Limb (tissue), 2 donors: ENCODE data around the gene CSMD2.
A peak's percentile ranks its signal among the peaks of the same experiment; 100 is the strongest.

Source experiments
- DNase-seq, 2 donors: peaks; one replicate each; pipeline ENCODE4 v3.0.0-alpha.2; 2016; ENCODE audit errors: extremely low spot score in 2 of 2

Gene CSMD2

DNA sequence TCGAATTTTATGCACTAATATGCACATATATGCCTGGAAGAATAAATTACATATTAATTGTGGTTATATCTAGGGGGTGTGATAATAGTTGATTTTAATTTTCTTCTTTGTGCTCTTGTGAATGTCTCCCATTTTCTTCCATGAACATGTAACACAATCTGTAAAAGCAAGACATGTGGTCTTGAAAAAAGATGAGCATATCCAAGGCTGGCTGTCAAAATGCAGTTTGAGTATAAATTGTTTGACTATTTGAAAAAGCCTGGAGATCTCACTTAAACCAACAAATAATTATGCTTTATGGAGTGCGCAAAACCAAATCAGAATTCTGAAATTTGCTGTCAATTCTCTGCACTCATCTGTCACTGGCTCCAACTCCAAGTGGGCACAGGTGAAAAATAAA is 157.3 kb downstream of the CSMD2 start:
- no peak for DNase-seq

DNA sequence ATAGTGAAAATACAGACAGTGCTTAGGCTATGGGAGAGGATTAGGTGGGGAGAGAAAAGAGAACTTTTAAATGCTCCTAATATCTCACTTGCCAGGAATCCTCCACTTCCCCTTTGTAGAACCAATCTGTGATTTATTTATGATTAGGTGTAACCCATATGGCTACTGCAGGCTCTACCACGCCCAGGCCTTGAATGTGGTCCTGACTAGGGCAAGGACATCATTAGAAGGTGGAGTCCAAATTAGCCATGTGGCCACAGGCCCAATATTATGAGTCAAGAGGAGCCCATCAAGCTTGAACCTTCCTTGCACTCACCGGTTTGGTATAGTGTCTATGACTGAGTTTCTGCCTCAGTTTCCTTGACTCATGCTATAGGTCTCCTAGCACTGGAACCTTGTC is 159.7 kb downstream of the CSMD2 start:
- DNase-seq, result no peak

DNA sequence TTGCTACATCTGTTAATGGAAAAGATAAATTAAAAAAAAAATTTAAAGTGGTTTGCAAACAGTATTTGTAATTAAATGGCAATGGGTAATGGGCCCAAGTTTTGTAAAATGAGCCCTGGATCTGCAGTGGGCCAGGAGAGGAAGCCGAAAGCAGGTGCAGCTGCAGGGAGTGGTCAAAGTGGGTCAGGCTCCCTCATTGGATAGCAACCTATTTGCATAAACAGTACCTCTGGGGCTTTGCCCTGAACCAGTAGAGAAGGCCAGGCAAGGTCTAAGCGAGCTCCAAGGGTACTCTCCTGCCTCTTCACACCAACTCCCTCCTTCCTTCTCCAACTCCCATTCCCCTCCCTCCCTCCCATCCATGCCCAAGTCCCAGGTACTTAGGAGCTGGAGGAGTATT is 162.2 kb downstream of the CSMD2 start:
- no peak for DNase-seq

DNA sequence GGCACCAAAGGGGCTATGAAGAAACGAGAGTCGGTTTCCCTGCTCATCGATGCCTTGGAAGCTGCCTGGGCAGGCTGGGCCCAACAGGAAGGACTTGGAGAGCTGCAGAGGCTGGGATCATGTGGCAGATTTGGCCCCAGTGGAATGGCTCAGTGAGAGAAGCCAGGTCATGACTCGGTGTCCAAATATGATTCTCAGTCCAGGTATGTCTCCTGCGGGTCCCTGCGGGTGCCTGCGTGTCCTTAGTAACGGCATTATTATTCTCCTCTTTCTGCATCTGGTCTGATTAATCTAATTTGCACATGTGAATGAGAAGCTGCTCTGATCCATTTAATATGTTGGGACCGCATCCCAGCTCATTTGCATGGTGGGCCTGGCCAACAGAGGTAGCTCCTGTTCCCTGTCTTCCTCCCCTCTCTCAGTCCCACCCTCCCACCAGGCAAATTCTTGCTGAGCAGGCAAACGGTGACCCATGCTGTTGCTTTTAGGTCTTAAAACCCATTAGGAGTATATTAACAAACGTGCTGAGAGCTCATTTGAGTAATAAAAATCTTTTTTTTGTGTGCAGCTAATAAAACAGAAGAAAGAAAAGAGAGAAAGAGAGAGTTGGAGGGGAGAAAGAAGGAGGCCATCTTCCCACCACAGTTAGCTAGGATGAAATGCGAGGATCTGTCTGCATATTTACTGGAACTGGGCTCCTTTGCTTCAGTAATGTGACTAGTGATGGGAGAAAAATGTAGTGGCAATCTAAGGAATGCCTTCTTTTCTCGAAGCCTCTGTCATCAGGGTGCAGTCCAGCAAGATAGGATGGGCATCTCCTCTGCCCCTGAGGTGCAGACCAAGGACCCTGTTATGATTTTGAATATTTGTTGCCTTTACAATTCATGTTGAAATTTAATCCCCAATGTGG is 167.6 kb downstream of the CSMD2 start:
- DNase-seq, result no peak

DNA sequence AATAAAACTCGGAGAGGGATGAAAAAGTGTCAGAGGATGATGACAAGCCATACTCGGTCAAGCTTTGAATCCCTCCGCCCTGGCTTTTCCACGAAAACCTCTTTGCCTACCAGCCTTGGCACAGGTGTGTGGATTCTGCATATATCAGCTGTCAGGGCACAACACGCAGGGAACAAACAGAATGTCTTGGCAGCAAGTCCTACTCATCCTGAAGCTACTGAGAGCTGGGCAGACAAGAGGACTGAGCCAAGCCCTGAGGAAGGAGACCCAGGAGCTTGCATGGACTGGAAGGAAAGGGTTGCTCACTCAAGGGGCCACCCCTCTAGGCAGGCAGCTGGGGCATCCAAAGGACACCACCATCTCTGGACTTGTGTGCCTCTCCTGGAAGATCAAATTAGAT is 168.7 kb downstream of the CSMD2 start:
- no peak for DNase-seq

DNA sequence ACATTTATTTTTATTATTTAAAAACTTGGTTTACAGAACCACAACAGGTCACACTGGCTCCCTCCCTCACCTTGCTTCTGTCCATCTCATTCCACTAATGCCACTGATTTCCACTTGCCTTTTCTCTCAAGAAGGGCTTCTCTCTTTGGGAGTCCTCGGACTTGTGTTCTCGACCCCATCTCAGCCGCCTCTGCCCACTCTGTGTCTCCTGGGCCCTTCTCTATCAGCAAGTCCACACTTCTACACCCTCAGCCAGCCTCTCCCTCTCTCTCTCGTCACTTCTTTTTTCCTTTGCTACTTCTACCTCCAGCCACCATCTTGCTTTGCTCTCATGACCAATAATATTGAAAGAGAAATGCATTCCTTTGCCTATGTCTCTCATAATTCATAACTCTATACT is 171.7 kb downstream of the CSMD2 start:
- DNase-seq, result no peak

DNA sequence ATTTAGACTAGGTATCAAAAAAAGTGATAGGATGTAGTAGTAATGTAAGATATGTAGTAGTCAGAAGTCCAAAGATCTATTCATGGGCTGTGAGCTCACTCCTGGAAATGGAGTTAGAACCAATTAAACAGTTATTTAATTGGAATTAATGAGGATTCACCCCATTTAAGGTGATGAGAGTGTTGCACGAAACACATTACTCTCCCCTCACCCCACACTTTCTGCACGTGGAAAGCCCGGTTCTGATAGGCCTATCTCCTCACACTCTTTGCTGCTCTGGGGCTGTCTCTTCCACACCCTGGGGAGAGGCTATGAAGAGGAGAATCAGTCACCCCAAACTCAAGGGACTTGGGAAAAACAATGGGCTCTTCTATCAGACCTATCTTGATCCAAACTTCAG is 174.7 kb downstream of the CSMD2 start:
- DNase-seq, result no peak

DNA sequence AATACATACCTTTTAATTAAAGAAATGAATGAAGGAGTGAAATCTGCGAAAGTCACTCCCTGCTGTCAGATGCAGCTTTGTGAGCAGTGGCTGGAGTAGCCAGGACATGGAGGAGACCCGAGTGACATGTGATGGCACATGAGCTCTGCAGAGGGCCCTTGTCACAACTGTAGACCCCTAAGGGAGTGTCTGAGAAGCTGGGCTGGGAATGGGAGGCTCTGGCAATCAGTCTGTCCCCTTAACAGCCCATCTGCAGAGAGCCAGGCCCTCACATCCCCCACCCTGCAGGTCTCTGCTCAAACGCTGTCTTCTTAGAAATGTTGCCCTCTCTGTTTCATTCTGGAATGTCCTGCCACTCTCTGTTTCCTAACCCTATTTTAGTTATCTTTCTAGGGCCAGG is 176.9 kb downstream of the CSMD2 start:
- no peak for DNase-seq

DNA sequence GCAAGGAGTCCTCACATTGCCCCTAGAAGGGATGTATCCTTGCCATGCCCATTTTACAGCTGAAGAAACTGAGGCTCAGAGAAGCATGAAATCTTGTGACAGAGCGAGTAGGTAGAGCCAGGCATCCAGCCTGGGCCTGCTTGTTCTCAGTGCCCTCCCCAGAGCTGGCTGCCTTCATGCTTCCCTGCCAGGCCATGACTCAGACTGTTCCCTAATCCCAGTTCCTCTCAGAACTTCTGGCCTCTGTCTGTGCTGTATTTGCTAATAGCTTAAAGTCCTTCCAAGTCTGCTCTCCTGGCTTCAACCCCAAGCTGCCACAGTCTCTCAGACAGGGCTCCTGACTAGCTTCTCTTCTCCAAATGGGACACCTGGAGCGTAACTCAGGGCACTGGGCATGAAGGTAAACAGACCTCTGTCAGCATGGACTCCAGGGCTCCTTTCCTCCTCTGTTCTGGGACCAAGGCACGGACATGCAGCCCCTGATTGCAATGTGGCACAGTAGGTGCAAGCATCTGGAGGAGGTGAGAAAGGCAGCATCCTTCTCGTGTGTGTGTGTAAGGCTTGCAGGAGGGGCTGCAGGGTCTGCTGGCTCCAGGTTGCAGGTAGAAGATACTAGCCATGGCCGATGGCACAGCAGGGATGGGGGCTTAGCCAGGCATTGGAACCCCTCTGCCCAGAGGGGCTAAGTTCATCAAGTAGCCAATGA is 178.5 kb downstream of the CSMD2 start:
- peak in 1 of 2 donors; percentile 23 for DNase-seq

DNA sequence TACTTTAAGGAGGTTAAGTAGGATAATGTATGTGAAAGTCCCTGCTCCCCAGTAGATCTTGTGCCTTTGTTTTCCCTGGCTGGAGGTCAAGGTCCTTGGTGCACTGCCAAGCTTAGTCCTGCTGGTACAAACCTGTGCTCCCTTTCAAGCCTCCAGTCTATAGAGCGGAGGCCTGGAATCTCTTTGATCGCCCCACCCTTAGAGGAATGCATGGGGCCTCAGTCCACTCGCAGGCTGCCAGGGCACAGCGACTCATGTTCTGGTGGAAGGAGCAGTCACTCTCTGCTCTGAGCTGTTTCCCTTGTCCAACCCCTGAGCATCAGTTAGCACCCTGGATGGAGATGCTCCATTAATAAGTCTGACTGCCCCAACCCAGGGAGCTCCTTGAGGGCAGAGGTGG is 179.4 kb downstream of the CSMD2 start:
- no peak for DNase-seq

DNA sequence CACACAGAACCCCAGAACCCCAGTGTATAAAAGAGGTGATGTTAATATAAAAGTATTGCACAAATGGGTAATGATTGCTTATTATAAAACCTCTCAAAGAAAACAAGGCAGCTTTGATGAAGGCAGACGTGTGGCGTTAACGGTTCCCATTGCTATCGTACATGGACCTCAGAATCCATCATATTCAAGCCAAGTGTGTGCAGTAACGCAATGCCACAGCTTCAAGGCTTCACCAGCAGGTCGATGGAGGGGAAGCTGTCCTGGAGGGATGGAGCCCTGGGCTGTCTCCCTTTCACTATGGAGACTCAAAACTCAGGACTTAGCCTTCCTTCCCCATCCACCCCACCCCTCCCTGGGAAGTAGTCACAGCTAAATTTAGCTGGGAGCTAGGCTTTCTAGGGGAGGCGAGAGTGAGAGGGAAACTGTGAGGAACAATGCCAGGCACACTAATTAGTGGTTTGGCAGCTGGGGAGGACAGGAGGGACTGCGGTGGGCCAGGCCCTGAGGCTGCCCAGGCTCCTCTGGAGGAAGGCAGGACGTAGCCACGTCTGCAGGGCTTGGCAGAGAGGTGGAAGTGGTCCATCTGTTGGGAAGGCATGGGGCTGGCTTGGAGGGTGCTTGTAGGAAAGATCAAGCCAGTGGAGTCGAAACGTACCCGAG is 180.0 kb downstream of the CSMD2 start:
- peak; percentile 8 to 50 for DNase-seq

DNA sequence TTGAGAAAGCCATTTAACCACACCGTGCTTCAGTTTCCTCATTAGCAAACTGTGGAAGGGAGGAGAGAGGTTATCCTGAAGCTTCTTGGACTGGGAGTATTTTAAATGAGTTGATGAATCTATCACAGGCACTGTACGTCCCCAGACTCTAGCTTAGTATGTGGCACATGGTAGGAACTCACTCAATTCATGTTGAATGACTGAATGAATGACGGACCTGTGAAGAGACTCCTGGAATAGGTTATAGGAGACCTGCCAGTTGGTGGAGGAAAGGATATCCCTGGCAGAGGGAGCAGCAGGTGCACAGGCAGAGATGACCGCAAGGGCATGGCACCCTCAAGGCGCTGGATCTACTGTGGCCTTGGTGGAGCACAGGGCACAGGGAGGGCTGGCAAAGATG is 182.6 kb downstream of the CSMD2 start:
- no peak for DNase-seq

DNA sequence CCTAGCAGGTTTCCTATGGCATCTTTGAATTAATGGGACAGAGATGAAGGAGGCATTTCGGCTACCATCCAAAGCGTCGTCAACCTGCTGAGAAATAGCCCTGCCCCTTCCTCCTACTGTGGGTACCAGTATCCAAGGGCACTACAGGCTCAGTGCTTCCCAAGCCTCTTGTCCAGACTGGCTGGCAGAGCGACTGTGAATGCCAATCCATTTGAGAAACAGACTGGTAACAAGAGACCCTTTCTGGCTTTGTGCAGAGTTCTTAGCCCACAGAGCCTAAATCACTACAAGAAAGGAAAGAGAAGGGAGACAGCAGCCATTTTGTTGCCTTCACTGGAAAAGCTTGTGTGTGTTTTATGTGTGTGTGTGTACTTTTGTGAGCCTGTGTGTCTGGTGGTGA is 185.7 kb downstream of the CSMD2 start:
- no peak for DNase-seq

DNA sequence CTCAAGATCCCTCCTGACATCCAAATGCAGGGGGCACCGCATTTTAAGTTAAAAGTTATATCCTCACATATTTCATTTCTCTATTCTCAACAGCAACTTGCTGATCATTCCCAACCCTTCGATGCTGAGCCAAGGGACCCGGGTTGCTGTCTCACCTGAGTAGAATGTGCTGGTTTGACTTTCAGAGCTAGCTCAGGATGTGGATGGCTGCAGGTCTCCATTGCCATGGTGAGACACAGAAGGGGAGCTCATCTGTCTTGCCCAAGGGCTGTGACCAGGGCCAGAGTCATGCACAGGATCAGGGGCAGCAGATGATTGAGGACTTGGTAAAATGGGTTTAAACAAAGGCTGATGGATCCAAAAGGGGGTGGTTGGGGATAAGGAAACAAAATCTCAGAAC is 189.1 kb downstream of the CSMD2 start:
- DNase-seq, result no peak

DNA sequence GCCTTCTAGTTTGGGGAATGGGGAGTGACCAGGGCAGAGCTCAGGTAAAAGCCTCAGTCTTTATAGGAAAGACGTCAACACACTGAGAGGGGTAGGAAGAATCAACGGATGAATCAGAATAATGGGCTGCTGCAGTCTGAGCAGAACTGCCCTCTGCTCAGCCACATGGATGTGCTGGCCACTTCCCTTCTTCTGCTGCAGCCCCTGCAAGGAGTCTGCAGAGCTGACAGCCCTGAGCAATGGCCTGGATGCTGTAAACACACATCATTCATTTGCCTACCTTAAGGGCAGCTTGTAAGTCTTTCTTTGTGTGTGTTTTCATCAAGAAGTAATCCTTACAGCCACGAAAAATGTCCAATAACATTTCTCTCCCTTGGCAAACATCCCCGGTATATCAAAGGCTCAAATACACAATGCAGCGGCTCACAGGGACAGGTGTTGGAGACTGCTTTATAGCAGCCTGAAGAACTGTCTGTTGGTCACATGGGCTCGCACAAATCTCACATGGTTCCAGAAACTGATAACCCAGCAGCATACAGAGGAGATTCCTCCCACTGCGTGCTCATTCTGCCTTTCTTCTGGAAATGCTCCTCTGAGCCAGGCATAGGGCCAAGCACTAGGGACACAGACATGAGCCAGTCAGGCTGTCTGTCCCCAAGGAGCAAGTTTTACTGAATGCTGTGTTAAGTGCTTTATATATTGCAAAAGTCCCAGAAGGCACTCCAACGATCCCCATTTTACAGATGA is 191.1 kb downstream of the CSMD2 start:
- no peak for DNase-seq

DNA sequence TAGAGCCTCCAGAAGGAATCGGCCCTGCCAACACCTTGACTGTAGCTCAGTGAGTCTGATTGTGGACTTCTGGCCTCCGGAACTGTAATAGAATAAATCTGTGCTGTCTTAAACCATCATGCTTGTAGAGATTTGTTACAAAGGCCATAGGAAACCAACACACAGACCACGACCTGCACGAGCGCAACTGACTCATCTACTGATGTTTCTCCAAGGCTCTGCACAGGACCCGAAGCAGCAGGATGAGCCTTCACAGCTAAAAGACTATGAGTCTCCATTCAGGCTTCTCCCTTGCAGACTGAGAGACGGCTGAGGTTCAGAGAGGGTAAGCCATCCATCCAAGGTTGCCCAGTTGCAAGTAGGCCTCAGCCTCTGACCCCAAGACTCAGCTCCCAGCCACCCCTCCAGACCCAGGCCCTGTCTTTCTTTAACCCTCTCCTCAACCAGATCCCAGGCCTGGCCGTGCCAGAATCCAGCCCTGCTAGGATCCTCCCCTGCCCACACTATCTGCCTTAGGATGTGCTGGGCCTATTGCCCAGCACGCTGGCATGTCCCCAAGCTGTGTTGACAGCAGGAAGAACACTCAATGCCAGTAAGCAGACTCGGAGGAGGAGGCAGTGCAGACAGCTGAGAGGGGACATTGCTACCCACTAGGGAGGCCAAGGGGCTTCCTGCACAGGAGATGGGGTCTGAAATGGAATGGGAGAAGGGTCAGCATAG is 192.2 kb downstream of the CSMD2 start:
- DNase-seq, result no peak

DNA sequence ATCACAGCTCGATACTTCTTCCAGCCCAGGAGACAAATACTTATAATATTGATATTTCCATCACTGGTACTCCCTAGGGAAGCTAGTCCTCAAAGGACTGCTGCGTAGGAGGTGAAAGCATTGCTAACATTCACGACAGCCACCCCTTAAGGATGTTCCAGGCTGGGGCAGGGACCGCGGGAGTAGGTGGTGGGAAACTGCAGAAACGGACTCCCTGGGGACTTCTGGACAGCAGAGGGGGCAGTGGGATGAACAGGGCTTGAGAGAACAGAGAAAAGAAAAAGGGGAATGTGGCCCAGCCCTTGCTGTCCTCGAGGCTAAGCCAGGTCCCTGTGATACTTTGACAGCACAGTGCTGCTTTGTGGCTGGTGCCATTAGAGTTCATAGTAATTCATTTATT is 193.1 kb downstream of the CSMD2 start:
- DNase-seq, result no peak

DNA sequence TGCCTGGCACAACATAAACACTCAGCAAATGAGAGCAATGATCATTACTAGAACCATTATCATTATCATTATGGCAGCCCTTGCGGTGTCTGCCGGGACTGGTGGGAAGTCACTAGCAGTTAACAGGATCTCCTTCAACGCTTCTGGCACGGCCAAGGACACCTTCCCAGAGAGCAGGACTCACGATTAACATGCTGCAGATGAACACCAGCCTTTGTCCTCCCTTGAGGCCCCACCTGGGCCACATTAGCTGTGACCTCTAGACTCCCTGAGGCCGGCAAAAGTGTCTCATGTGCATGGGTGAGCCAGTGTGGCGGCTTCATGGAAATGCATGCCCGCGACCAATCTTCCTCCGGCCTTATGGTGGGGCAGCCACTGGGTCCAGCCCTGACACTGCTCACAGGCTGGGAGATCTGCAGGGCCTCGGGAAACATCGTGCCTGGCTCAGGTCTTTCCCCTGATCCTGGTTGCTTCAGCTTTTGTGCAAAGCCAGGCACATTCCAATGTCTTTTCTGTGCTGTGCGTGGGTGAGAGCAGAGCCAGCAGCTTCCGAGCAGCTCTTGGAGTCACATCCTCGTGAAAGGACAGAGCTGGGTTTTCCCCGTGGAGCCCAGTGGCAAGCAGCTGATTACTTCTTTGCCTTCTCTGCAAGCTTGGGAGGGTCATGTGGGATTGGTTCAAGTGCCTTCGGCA is 193.9 kb downstream of the CSMD2 start:
- no peak for DNase-seq

DNA sequence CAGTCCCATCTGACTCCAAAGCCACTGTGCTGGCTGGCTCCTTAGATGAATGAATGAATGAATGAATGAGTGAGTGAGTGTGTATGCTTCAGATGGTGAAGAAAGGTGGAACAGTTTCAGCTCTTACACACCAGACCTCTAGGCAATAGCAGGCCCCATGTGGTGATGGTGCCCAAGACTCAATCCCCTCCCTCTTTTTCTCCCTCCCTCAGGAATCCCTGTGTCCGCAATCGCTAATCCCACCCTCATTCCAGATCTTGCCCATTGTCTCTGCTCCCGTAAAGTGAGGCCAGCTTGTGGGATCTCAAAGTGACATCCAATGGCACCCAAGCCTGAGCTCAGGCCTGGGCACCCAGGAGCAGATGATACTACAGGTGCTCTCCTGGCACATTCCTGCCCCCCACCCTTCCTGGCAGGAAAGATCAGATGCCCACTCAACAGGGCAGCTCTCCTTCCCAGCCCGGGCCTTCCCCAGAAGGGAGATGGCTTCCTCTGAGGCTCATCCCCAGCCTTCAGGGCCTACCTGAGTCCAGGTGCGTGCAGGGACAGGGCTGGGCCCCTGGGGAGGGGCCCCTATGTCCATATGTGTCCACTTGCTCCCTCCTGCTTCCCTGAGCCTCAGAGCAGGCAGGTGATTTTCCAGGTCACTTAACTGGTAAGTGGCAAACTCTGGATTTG is 194.7 kb downstream of the CSMD2 start:
- DNase-seq, result no peak
